GM21526 (cell line): Measurements from ENCODE around the gene PLTP.
"Not testable (repeated sequence)": the region's sequence is repeated elsewhere in the genome, so short reads cannot be mapped to it uniquely, and the experiment has no call there.

Experiments
- ATAC-seq: cut with Tn5 transposase; IDR thresholded peaks from one replicate; pipeline ENCODE4 v1.9.1; 2021; ENCODE audit warnings: moderate library complexity; ENCODE audit not compliant: unreplicated experiment, low FRiP score

PLTP gene

DNA sequence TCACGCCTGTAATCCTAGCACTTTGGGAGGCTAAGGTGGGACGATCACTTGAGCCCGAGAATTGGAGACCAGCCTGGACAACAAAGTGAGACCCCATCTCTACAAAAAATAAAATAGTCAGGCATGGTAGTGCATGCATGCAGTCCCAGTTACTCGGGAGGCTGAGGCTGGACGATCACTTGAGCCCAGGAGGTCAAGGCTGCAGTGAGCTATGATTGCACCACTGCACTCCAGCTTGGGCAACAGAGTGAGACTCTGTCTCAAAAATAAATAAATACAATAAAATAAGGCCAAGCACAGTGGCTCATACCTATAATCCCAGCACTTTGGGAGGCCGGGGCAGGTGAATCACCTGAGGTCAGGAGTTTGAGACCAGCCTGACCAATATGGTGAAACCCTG lies 10.6 kb downstream of the PLTP start:
- not testable (repeated sequence) for ATAC-seq

DNA sequence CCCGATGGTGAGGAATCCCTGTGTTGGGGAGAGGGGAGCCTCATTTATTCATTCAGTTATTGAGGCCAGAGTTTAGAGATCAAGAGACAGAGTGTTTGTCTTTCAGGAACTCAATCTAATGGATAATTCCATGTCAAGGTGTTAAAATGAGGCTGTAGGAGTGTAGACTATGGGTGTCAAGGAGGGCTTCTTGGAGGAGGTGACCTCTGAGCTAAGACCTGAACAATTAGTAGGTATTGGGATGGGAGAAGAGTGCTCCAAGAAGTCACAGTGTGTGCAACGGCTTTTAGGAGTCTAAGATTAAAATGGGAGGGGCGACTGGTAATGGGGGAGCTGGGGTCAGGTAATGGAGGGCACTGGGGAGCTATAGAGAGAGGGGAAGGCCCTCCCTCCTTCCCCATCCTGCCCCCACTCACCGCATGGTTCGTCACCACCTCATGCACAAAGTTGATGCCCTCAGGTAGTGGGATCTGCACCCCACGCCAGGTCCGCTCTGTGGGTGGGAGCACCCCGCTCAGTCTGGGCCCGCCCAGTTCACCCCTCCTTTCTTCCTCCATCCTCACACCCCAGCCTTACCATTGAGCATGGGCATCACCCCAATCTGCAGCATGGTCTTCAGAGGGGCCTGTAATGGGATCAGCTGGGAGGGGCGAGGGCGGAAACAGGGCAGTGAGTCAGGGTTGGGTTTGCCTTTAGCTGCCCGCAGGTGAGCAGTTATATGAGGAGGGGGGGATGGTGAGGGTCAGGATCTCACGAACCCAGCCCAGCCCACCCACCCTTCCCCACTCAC lies 12.7 kb downstream of the PLTP start:
- ATAC-seq, result no peak

DNA sequence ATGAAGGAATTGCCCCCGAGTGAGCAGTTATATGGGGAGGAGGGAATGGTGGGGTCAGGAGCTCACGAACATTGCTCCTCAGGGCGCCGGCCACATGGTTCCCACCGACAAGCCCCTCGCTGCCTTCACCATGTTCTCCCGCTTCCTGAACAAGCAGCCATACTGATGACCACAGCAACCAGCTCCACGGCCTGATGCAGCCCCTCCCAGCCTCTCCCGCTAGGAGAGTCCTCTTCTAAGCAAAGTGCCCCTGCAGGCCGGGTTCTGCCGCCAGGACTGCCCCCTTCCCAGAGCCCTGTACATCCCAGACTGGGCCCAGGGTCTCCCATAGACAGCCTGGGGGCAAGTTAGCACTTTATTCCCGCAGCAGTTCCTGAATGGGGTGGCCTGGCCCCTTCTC lies 13.7 kb downstream of the PLTP start:
- no peak for ATAC-seq

DNA sequence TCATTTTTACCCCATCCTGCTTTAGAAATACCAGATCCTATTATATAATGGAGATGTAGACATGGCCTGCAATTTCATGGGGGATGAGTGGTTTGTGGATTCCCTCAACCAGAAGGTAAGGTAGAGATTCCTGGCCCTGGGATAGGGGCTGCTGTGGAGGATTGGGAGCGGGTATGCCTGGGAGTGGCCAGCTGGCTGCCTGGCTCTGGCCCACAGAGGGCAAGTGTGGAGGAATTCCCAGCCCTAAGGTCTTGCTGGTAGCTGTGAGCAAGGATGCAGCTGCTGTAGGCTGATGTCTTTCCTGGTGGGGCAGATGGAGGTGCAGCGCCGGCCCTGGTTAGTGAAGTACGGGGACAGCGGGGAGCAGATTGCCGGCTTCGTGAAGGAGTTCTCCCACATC lies 14.3 kb downstream of the PLTP start:
- ATAC-seq, result no peak

DNA sequence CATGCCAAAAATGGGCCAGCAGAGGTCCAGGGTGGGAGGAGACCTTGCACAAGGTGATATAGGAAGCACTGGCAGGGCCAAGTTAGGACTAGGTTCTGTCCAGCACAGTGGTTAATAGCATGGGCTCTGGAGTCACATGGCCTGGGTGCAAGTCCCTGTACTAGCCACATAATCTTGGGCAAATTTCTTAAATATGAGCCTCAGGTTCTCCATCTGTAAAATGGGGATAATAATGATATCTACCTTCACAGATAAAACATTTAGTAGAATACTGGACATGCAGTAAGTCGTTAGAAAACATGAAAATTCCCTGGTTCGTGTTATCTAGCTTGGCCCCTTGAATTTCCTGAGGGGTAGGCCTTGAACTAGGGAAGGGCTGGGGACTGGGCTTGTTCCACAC lies 14.7 kb downstream of the PLTP start:
- ATAC-seq, result no peak

DNA sequence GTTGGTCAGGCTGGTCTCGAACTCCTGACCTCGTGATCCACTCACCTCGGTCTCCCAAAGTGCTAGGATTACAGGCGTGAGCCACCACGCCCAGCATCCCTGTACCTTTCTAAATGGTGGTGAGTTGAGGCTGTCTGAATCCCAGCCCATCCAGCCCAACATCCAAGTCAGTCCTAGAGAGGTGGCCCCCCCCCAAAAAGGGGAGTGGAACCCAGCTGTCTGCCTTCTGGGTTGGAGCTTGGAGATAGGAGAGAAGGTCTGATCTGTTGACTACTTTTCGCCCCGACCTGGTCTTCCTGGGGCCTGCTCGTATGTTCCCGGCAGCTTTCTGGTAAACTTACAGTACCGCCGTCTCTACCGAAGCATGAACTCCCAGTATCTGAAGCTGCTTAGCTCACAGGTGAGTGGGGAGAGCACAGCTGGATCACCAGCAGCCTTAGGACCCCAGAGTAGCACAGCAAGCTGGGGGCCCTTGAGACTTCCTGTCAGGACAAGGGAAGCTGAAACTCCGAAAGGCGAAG lies 15.3 kb downstream of the PLTP start:
- no peak for ATAC-seq

DNA sequence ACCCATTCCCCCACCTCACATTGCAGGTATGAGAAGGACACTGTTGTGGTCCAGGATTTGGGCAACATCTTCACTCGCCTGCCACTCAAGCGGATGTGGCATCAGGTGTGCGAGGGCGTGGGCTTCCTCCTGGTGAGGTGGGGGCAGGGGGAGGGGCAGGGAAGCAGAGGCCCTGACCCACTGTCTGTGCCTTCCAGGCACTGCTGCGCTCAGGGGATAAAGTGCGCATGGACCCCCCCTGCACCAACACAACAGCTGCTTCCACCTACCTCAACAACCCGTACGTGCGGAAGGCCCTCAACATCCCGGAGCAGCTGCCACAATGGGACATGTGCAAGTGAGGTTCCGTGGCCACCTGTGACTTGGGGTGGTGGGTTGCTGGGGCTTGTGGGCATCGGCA lies 17.2 kb downstream of the PLTP start:
- ATAC-seq, result no peak

DNA sequence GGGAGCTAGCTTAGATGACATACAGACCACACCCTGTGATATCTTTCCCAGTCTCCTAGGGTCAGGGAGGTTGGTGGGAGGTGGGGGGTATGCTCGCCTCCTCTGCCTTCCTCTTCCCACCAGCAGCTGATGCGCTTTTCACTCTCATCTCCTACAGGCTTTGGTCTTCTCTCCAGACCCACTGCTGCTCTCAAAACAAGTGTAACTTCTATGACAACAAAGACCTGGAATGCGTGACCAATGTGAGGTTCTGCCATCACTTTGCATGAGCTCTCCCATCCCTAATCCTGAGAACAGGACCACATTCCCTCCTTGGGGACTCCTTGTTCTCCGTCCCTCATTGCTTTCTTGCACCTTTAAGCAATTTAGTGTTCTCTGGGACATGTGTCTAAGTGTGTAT lies 18.1 kb downstream of the PLTP start:
- no peak for ATAC-seq

DNA sequence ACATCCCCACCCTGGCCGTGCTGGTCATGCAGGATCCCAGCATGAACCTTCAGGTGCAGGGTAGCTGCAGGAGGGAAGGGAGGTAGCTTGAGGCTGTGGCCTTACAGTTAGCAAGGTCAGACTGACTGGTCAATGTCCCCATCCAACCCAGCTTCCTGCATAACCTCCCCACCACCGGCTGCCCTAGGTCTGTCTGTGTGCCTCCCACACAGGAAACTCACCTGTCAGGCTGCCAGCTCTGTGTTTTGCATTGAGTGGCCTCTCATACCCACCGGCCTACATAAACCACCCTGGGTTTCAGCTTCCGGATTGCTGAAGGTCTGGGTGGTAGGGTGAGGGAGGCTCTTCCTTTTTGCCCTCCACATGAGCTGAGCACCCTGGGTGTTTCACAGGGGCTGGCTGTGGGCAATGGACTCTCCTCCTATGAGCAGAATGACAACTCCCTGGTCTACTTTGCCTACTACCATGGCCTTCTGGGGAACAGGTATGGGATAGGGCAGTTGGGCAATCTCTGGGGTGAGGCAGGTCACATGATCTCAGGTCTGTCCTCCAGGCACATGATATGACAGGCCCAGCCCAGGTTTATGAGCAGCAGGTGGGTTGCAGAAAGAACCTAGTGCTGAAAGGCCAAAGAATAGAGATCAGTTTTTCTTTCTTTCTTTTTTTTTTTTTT lies 19.0 kb downstream of the PLTP start:
- no peak for ATAC-seq

DNA sequence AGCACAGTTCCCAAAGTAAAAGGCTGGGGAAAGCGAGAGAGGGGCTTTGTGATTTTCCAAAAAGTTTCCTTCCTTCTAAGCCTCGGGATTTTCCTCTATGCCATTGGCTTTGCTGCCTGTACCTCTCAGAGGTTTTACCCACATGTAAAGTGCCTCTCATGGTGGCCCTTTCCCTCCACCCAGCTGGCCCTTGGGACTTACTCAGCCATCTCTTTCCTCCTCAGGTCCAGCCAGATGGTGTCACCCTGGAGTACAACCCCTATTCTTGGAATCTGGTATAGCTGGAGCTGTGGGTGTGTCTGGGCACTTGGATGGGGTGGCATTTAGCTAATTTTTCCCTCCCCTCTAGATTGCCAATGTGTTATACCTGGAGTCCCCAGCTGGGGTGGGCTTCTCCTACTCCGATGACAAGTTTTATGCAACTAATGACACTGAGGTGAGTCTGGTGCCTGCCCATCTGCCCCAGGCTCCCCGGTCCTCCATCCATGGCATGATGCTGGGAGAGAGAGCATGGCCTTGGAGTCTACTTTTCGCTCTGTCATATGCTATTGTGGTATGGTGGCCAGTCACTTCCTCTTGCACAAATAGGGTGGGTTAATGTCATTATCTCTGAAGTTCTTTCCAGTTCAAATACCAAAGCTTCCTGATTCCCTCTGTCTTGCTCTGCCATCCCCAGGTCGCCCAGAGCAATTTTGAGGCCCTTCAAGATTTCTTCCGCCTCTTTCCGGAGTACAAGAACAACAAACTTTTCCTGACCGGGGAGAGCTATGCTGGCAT lies 19.7 kb downstream of the PLTP start:
- no peak for ATAC-seq

DNA sequence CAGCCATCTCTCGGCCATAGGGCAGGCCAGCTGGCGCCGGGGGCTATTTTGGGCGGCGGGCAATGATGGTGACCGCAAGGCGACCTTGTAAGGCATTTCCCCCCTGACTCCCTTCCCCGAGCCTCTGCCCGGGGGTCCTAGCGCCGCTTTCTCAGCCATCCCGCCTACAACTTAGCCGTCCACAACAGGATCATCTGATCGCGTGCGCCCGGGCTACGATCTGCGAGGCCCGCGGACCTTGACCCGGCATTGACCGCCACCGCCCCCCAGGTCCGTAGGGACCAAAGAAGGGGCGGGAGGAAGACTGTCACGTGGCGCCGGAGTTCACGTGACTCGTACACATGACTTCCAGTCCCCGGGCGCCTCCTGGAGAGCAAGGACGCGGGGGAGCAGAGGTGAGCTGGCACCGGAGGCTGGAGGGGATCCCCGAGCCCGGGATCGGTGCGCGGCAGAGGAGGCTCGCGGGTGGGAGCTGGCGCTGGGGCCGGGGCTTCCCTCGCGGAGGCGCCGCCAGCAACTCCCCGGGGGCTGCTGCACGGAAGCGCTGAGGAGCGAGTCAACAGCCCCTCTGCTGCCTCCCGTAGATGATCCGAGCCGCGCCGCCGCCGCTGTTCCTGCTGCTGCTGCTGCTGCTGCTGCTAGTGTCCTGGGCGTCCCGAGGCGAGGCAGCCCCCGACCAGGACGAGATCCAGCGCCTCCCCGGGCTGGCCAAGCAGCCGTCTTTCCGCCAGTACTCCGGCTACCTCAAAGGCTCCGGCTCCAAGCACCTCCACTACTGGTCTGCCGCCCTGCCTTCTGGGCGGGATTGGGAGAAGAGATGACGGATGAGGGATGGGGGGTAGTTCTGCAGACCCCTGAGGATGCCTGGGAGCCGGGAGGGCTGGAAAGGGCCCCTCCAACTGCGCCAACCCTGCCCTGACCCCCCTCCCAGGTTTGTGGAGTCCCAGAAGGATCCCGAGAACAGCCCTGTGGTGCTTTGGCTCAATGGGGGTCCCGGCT lies 20.7 kb downstream of the PLTP start, which contains the start of the genes CTSA and NEURL2:
CTSA (plus strand) TSS at position 351 of the 999 bp plus-strand sequence; CDS start at position 585, 234 bp downstream.
NEURL2 (minus strand) TSS at position 224 of the 999 bp plus-strand sequence; CDS start at position 7, 217 bp downstream.
- peak; percentile 71 for ATAC-seq

DNA sequence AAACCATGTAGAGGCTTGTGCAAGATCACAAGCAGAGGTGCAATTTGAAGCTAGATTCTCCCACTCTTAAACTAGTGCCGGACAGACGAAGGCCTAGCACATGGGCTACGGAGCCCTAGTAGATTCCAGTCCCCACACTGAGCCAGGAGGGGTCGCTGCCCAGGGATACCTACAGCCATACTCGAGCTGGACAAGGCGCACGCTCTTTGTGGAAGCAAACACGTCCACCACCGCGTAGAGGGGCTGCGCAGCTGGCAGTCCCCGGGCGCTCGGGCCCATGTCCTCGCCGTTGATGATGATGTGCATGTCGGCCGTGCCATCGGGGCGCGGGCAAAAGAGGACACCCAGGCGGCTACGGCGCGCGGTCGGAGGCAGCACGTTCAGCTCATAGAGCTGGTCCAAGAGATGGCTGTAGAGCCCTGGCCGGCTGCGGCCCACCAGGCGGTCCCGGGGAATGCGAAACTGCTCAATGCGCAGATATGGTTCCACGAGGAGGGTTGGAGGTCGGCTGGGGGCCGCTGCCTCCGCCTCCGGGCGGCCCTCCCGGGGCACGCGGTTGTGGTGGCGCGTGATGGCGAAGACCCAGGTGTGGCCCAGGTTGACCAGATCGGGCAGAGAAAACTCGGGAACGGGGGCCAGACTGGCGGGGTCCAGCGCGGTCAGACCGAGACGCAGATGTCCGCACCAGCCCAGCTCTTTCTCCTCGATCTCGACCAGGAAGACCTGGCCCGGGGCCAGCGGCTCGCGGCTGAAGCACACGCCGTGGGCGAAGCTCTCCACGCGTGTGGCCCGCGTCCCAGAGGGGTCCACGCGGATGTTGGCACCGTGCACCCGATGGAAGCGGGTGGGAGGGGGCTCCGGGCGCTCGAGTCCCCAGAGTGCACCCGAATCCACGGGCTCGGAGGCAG lies 21.6 kb downstream of the PLTP start:
- no peak for ATAC-seq

DNA sequence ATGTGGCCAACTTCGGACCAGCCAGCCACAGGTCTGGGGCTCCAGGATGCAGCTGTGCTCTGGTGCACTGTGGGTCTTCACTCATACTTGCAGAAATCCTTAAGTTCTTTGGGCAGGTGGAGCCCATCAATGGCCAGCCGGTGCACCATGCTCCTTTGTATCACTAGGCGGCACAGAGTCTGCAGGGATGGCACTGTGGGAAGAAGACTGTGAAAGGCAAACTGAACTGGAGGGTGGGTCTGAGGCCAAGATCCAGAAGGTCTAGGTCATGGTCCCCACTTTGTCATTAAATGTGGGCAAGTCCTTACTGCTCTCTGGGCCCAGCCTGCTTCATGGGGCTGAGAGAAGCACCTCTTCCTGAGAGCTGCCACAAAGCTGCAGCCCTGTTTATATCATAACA lies 23.3 kb downstream of the PLTP start:
- no peak for ATAC-seq

DNA sequence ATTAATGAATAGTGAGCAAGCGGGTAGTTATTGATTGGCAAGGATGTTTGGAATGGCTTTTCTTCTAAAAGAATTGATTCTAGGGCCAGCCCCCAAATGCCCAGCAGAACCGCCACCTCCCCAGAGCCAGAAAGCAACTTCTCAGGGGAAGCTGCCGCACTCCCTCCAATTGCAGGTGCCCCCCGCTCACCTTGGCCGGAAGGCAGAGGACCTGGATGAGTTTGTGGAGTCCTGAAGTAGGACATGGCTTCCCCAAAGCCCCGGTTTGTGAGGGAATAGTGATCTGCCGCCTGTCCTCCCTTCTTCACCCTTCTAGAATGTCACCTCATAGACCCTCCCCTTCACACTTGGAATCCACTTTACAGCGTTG lies 24.6 kb downstream of the PLTP start, which contains the start of gene SPATA25:
SPATA25 (minus strand) TSS at position 277 of the 370 bp plus-strand sequence; CDS start at position 245, 32 bp downstream.
- no peak for ATAC-seq

DNA sequence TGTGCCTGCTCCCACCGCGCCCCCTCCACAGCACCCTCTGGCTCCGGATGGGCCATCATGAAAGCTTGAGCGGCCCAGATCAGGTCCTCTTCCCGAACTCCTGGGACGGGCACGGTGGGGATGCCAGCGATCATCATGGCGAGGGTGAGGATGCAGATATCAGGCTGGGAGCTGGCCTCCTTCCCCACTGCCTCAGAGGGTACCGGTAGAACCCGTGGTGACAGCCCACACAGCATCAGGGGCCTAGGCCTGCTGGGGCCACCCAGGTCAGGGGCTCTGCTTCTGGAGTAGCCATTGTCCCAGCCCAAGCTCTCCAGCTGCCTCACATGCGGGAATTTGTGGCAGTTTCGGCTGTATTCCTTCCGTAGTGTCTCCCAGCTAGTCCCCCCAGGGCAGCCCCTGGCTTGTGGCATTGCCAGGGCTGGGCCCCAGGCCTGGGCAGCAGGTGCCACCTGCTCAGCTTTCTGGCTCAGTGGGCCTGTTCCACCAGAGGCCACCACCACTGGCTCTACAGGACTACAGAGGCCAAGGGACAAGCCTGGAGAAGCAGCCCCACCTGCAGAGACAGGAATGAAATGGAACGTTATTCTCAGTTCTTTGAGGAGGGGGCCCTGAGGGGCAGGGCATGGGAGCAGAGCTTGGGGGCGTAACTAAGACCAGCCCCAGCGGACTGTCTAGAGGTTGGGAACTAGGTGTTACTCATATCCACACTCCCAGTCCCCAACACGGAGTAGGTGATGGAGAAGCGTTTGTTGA lies 25.2 kb downstream of the PLTP start:
- ATAC-seq, result no peak

DNA sequence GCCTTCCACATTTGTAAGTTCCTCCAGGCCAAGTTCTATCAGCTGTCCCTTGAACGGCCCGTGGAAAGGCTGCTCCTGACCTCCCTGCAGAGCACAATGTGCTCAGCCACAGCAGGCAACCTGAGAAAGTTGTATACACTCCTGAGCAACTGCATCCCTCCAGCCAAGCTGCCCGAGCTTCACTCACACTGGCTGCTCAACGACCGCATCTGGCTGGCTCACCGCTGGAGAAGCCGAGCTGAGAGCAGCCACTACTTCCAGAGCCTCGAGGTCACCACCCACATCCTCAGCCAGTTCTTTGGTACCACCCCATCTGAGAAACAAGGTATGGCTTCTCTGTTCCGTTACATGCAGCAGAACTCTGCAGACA lies 28.9 kb downstream of the PLTP start:
- ATAC-seq, result no peak

DNA sequence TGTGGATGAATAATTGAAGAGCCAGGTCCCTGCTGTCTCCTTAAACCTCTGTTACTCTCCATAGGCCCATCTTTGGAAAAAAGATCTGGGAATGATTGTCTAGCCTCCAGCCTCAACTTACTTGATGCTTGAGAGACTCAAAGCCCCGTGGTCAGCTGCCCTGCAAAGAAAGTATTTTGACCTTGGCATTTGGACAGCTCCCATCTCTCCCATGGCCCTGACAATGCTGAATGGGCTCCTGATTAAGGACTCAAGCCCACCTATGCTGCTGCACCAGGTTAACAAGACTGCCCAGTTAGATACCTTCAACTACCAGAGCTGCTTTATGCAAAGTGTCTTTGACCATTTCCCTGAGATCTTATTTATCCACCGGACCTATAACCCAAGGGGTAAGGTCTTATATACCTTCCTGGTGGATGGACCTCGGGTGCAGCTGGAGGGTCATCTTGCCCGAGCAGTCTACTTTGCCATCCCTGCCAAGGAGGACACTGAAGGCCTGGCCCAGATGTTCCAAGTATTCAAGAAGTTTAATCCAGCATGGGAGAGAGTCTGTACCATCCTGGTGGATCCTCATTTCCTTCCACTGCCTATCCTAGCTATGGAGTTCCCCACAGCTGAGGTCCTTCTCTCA lies 29.4 kb downstream of the PLTP start:
- ATAC-seq, result no peak
